Measurements from ENCODE around the gene SLC6A2.
A peak's percentile ranks its signal among the peaks of the same experiment; 100 is the strongest.

SLC6A2 gene

DNA sequence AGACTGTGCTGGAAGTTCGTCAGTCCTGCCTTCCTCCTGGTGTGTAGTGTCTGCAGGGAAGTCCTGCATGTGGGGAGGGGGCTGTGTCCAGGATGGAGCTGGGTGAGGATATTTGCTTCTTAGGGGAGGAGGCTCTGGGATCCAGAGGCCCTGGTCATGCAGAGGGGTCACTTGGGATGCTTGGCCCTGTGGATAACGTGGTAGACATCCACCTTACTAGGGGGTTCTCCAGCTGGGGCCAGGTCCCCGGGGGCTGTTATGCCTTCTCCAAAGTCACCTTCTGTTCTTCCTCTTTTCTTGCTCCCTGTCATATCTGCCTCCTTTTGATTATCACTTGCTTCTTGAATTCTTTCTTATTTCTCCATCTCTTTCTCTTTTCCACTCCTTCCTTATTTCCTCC is 43.8 kb downstream of the SLC6A2 start:
- H3K4me3 ChIP-seq (ENCODE audit: low read depth, low read length) = no peak overlapping the region
- TF ChIP-seq, protein P1, sequence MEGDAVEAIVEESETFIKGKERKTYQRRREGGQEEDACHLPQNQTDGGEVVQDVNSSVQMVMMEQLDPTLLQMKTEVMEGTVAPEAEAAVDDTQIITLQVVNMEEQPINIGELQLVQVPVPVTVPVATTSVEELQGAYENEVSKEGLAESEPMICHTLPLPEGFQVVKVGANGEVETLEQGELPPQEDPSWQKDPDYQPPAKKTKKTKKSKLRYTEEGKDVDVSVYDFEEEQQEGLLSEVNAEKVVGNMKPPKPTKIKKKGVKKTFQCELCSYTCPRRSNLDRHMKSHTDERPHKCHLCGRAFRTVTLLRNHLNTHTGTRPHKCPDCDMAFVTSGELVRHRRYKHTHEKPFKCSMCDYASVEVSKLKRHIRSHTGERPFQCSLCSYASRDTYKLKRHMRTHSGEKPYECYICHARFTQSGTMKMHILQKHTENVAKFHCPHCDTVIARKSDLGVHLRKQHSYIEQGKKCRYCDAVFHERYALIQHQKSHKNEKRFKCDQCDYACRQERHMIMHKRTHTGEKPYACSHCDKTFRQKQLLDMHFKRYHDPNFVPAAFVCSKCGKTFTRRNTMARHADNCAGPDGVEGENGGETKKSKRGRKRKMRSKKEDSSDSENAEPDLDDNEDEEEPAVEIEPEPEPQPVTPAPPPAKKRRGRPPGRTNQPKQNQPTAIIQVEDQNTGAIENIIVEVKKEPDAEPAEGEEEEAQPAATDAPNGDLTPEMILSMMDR (IDR thresholded peaks at IDR 0.05; ENCODE audit: borderline replicate concordance, insufficient read depth, low read depth, low read length) = no peak

DNA sequence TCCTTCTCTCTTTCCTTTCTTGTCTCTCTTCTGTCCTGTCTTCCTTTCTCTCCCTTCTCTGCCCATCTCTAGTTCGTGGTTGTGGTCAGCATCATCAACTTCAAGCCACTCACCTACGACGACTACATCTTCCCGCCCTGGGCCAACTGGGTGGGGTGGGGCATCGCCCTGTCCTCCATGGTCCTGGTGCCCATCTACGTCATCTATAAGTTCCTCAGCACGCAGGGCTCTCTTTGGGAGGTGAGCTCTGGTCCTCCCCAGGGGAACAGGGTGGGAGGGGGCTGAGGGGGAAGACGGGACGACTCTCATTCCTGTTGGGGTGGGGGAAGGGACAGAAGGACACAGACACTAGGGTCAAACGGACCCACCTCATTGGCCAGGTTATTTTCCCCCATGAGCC is 44.3 kb downstream of the SLC6A2 start:
- TF ChIP-seq, protein P1 (IDR thresholded peaks at IDR 0.05; ENCODE audit: borderline replicate concordance, insufficient read depth, low read depth, low read length) = no peak

DNA sequence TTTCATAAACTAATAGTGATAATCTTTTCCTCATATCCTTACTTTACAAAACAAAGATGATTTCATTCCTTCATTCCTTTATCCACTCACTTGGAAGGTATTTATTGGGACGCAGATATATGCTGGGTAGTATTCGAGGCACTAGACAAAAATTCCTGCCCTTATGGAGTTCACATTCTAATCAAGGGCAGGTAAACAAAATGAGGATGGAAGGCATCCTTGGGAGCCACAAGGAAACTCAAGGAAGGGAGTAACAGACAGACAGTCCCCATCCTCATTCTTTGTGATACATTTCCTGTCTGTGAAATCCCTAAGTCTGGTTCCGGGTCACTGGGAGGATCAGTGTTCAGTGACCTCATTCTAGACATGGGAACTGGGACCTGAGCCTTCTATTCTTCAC is 45.2 kb downstream of the SLC6A2 start:
- H3K4me3 ChIP-seq (ENCODE audit: low read depth, low read length) = no peak overlapping the region
- TF ChIP-seq, protein P1 (IDR thresholded peaks at IDR 0.05; ENCODE audit: borderline replicate concordance, insufficient read depth, low read depth, low read length) = no peak

More for the DNA sequence above, 44.3 kb downstream of the SLC6A2 start:
- H3K4me3 ChIP-seq (ENCODE audit: low read depth, low read length) = no peak overlapping the region

DNA sequence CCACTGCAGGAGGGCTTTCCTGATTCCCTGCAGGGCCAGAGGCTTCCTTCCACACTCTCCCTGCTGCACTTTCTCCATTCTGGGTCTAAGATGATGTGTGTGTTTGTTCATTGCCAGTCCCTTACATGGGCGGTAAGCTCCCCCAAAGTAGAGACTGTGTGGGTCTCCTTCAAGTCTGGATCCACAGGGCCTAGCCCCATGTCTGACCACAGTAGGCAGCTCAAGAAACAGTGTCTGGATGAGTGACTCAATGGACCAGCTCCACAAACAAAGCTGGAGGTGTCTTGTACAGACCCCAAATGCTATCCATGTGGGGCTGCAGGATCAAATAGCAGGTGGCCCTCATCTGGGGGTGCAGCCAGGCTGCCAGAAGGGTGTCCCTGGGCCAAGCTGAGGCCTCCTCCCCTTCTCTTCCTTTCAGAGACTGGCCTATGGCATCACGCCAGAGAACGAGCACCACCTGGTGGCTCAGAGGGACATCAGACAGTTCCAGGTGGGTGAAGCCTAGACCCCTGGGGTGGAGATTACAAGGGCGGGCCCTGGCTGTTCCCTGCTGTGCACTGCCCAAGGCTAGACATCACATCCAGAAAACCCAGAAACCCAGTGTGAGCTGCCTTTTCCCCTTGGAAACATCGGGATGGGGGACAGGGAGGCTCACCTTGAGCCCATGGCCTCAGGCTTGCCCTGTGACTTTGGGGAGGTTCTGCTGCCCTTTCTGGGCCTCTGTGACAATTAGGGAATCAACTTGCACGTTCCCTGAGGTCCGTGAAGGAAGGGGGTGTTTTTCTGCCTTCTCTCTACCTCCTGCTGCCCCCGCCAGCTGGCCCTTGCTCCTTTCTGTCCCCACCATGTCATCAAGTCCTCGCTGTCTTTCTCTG is 45.9 kb downstream of the SLC6A2 start:
- TF ChIP-seq, protein P1 (IDR thresholded peaks at IDR 0.05; ENCODE audit: borderline replicate concordance, insufficient read depth, low read depth, low read length) = peak; percentile 72
- no peak overlapping the region for H3K4me3 ChIP-seq (ENCODE audit: low read depth, low read length)

DNA sequence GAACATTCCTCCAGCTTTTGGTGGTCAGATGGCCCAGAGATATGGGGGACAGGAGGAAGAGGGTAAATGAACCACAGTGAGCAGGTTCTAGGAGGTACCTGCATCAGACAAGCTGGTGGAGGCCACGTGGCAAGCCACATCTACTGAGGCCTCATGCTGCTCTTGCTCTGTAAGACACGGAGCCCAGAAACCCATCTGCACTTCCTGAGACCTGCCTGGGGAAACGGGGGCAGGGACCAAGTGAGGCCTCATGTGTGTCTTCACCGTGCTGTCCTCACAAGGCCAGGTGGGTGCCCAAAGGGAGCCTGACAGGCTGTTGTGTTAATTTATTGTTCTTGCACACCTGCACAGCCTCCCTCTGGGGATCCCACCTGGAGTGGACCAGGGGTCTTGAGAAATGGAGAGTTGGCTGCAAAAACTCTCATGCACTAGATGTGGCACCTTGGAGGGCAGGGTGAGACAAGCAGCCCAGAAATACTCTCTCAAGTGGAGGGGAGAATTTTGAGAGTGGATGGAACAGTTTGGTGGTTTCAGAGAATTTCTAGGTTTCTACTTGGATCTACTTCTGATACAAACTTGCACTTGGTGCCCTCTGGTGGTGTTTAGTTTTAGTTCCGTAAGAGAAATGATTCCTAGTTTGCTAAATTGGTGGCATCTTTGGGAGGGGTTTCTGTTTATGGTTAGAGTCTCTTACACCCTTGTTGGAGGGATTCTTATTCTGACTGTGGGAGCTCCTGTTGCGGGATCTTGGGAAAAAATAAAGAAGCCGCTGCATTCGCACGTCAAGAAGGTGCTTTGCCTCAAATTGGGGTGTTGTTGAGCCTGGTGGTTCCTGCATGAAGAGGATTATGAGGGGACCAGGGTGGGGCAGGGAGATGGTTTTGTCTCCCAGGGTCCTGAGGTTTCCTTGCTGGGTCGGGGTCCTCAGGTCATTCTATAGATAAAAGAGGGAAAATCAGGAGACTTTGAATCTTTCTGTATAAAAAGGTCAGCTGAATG is 47.5 kb downstream of the SLC6A2 start:
- TF ChIP-seq, protein P1 (IDR thresholded peaks at IDR 0.05; ENCODE audit: borderline replicate concordance, insufficient read depth, low read depth, low read length) = 0 out of 2 replicates have a peak, but pooled peaks have one; percentile 13
- H3K4me3 ChIP-seq (ENCODE audit: low read depth, low read length) = no peak overlapping the region

DNA sequence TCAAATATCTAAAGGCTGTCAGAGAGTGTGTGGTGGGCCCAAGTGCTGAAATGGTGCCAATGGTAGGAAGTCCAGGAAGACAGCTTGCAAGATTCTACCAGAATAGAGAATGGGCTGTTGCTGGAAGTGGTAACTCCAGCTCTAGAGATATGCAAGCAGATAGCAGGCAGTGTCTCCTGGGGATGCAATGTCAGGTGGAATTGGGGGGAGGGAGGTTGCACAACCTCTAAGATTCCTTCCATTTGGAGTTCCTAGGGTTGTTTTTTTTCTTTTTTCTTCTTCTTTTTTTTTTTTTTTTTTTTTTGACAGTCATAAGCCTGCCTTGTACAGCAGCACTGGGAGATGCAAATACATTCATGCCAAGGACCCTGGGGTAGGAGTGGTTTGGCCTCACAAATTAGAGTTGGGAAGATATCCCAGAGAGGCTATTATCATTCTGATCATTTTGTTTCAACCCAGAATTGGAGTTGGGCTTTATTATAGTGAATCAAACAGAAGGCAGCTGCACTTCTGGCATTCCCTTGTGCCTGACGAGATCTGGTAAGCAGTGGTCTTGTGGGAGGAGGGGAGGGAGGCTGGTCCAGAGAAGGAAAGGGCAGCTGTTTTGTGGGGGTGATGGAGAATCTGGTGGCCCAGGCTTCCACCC is 51.1 kb downstream of the SLC6A2 start:
- H3K4me3 ChIP-seq (ENCODE audit: low read depth, low read length) = no peak overlapping the region
- TF ChIP-seq, protein P1 (IDR thresholded peaks at IDR 0.05; ENCODE audit: borderline replicate concordance, insufficient read depth, low read depth, low read length) = no peak
